Glutamatergic neuron (in vitro differentiated cells): ENCODE results near the gene CDC42BPA. TPM values are rescaled to one million over a fixed set of nuclear protein-coding genes. Genes with fewer than 3 reads are reported as not detected.

ENCODE experiments used
- DNase-seq: peaks from one replicate; pipeline ENCODE4 v3.0.0; 2022
- H3K27ac Mint-ChIP-seq: one replicate; pipeline ENCODE4 v1.8.0; 2020; ENCODE audit warnings: mild to moderate bottlenecking, mixed read lengths, inconsistent platforms; ENCODE audit not compliant: unreplicated experiment
- H3K27me3 Mint-ChIP-seq: one replicate; pipeline ENCODE4 v1.8.0; 2020; ENCODE audit warnings: mild to moderate bottlenecking, moderate library complexity, mixed read lengths, inconsistent platforms; ENCODE audit not compliant: unreplicated experiment
- H3K36me3 Mint-ChIP-seq: one replicate; pipeline ENCODE4 v1.8.0; 2020; ENCODE audit warnings: mild to moderate bottlenecking, mixed read lengths, inconsistent platforms; ENCODE audit not compliant: unreplicated experiment
- H3K4me1 Mint-ChIP-seq: one replicate; pipeline ENCODE4 v1.8.0; 2020; ENCODE audit warnings: mild to moderate bottlenecking, low read depth, mixed read lengths, inconsistent platforms; ENCODE audit not compliant: unreplicated experiment
- H3K4me3 Mint-ChIP-seq: one replicate; pipeline ENCODE4 v1.8.0; 2020; ENCODE audit warnings: mild to moderate bottlenecking, mixed read lengths, inconsistent platforms; ENCODE audit not compliant: unreplicated experiment
- H3K9me3 Mint-ChIP-seq: one replicate; pipeline ENCODE4 v1.8.0; 2020; ENCODE audit warnings: mild to moderate bottlenecking, moderate library complexity, mixed read lengths, inconsistent platforms; ENCODE audit not compliant: unreplicated experiment
- total RNA-seq: library from RNA; stranded (reverse); fragmentation: NEBNext Ultra II Directional; extraction: Animal tissue kit (Norgen Biotek cat#: 25700); gene quantifications from one replicate; pipeline ENCODE4 v1.2.1, GENCODE V29; 2021; ENCODE audit not compliant: unreplicated experiment
- TF ChIP-seq, protein P1 (sequence below): fragments of 200-600 bp; sonication (generic); IDR thresholded peaks from one replicate; pipeline ENCODE4 v1.5.0; 2021; ENCODE audit not compliant: partially characterized antibody, unreplicated experiment

The CDC42BPA gene
- total RNA-seq, 1 donor from 2014 or later = 66.0 TPM

DNA sequence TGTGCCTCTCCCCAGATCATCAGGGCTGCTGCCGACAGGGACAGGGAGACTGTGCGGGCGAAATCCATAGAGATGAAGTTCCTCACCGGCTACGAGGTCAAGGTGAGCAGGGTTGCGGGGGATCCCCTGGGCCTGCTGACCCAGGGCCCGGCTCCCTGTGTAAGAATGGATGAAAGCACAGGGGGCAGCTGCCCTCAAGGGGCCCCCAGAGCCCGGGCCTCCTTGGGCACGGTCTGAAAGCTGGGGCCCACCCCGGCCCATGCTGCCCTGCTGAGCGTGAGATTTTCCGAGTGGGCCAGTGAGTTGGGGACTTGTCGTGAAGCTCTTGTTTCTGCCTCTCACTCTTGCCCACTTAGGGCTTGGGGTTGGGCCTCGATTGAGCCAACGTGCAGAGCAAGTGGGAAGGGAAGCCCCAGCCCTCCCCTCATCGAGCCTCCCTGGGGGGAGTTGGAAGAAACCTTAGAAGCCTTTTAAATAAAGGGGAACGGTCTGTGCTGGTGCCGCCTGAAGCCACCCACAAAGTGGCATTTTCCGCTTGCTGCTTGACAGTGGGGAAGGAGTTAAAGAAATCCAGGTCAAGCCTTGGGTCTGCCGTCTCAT lies 333.0 kb downstream of the CDC42BPA start:
- Mint-ChIP-seq H3K27ac (peak overlapping the region; percentile 68), H3K9me3 (peaks cover 5% of the 10 kb centered on the region), H3K4me1 (peaks cover 23% of the 10 kb centered on the region), H3K36me3 (peaks cover 8% of the 10 kb centered on the region), H3K27me3 (peaks cover 9% of the 10 kb centered on the region), H3K4me3 (peak overlapping the region; percentile 15)
- DNase-seq = no peak
- TF ChIP-seq, protein P1, sequence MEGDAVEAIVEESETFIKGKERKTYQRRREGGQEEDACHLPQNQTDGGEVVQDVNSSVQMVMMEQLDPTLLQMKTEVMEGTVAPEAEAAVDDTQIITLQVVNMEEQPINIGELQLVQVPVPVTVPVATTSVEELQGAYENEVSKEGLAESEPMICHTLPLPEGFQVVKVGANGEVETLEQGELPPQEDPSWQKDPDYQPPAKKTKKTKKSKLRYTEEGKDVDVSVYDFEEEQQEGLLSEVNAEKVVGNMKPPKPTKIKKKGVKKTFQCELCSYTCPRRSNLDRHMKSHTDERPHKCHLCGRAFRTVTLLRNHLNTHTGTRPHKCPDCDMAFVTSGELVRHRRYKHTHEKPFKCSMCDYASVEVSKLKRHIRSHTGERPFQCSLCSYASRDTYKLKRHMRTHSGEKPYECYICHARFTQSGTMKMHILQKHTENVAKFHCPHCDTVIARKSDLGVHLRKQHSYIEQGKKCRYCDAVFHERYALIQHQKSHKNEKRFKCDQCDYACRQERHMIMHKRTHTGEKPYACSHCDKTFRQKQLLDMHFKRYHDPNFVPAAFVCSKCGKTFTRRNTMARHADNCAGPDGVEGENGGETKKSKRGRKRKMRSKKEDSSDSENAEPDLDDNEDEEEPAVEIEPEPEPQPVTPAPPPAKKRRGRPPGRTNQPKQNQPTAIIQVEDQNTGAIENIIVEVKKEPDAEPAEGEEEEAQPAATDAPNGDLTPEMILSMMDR = no peak

DNA sequence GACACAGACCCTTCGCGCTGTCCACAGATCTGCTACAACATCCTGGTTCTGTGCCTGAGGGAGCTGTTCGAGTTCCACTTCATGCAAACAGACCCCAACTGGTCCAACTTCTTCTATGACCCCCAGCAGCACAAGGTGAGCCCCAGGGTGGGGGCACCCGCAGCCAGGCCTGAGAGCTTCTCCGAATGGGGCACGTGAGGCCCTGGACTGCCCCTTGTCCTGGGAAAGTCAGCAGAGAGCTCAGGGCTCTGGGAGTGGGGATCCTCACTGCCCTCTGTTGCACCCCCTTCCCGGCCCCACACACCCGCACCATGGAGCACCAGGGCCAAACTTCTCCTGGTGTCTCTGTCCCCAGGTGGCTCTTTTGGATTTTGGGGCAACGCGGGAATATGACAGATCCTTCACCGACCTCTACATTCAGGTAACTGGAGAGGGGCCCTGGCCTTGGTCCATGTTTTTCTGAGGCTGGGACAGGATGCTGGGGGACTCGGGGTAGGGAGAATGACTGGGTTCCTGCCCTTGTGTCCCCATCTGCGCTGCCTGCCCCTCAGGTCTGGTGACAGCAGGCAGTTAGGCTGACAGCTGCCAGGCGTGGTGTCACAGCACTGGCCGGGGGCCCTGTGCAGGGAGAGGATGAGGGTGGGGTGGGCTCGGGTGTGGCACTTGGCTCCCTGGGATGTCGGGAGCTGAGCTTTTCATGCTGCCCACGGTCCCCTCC lies 333.6 kb downstream of the CDC42BPA start:
- TF ChIP-seq, protein P1 = no peak
- Mint-ChIP-seq H3K4me1 (peaks cover 21% of the 10 kb centered on the region), H3K27me3 (peaks cover 9% of the 10 kb centered on the region), H3K9me3 (peaks cover 5% of the 10 kb centered on the region), H3K36me3 (peaks cover 8% of the 10 kb centered on the region), H3K4me3 (no peak overlapping the region), H3K27ac (peak overlapping the region; percentile 68)
- DNase-seq = no peak

DNA sequence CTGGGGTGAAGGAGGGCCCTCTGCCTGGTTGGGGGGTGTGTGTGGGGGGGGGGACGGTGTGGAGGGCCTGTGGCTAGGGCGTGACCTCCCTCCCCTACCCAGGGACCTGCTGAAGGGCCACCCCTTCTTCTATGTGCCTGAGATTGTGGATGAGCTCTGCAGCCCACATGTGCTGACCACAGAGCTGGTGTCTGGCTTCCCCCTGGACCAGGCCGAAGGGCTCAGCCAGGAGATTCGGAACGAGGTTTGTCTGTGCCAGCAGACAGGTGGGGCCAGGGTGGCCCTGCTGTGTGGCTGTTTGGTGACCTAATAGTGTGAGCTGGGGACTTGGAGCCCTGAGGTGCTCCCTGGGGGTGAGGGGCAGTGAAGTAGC lies 334.3 kb downstream of the CDC42BPA start:
- peak overlapping the region; percentile 45 for H3K27ac Mint-ChIP-seq
- H3K9me3 Mint-ChIP-seq = peaks cover 5% of the 10 kb centered on the region
- peaks cover 8% of the 10 kb centered on the region for H3K36me3 Mint-ChIP-seq
- no peak for DNase-seq
- H3K4me3 Mint-ChIP-seq = no peak overlapping the region
- peaks cover 9% of the 10 kb centered on the region for H3K27me3 Mint-ChIP-seq
- peaks cover 17% of the 10 kb centered on the region for H3K4me1 Mint-ChIP-seq
- TF ChIP-seq, protein P1 = no peak

DNA sequence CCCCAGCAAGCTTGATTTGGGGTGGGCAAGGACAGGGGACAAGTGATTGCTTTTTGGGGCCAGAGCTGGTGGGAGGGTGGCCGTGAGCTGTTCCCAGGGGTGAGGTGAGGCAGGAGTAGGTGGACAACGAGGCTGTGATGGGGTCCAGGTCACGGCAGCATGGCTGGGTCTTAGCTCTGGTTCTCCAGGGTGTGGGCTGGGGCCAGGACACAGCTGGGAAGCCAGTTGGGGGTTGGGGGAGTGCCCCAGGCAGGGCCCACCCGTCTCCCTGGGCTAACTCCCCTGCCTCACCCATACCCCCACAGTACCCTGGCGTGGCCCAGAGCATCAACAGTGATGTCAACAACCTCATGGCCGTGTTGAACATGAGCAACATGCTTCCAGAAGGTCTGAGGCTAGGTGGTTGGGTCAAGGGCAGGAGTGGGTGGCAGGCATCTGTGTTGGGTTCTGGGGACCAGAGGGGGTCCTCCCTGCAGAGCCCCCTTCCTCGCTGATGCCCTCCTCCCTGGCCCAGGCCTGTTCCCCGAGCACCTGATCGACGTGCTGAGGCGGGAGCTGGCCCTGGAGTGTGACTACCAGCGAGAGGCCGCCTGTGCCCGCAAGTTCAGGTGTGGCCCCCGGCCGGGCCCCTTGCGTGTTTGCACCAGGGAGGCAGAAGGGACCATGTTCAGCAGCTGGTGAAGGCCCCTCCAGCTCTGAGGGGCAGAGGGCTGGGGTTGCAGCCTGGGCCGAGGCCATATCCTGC lies 334.9 kb downstream of the CDC42BPA start:
- Mint-ChIP-seq H3K4me3 (no peak overlapping the region), H3K27ac (no peak overlapping the region), H3K4me1 (peaks cover 17% of the 10 kb centered on the region), H3K27me3 (peaks cover 11% of the 10 kb centered on the region), H3K9me3 (peaks cover 5% of the 10 kb centered on the region), H3K36me3 (peaks cover 8% of the 10 kb centered on the region)
- TF ChIP-seq, protein P1 = no peak
- DNase-seq = no peak
